ENCODE data around the gene GOLGA8N.
"Not testable (repeated sequence)": the region's sequence is repeated elsewhere in the genome, so short reads cannot be mapped to it uniquely, and the experiment has no call there.

GOLGA8N gene

DNA sequence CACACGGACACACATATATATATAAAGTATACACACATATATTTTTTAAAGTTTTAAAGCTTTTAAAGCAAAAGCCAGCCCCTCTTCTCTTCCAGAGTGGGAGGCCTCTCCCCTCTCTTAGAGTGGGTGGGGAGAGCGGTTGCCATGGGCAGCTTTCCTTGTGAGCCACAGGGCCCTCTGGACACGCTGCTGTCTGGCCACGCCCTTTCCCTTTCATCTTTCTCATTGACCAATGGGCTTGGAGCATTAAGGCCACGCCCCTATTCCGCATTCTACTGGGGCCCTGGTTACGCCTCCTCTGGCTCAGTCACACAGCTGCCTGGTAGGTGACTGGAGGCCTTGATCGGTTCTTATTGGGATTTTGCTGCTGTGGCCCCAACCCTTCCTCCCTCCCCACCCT is at the start of gene GOLGA8N:
Gene GOLGA8N (plus strand): TSS at position 306 of the 400 bp plus-strand sequence.
- not testable (repeated sequence) for H3K9ac ChIP-seq, H3K4me3 ChIP-seq, H3K27ac ChIP-seq, H3K27me3 ChIP-seq, H4K20me1 ChIP-seq, H3K9me3 ChIP-seq, H3K4me1 ChIP-seq, H3K36me3 ChIP-seq, H3K4me2 ChIP-seq

GRCh38 chr15:32543456-32543855 is 49.8 kb upstream of the GOLGA8N start:
- not testable (repeated sequence) for H4K20me1 ChIP-seq, H3K27me3 ChIP-seq, H3K4me3 ChIP-seq, H3K4me2 ChIP-seq, H3K4me1 ChIP-seq, H3K36me3 ChIP-seq, H3K9ac ChIP-seq, H3K9me3 ChIP-seq, H3K27ac ChIP-seq

- not testable (repeated sequence) for H3K9ac ChIP-seq, H3K9me3 ChIP-seq, H3K4me3 ChIP-seq, H3K4me2 ChIP-seq, H3K36me3 ChIP-seq, H4K20me1 ChIP-seq, H3K4me1 ChIP-seq, H3K27me3 ChIP-seq, H3K27ac ChIP-seq
These were observed 48.1 kb upstream of the GOLGA8N start for GRCh38 chr15:32545129-32545528.

DNA sequence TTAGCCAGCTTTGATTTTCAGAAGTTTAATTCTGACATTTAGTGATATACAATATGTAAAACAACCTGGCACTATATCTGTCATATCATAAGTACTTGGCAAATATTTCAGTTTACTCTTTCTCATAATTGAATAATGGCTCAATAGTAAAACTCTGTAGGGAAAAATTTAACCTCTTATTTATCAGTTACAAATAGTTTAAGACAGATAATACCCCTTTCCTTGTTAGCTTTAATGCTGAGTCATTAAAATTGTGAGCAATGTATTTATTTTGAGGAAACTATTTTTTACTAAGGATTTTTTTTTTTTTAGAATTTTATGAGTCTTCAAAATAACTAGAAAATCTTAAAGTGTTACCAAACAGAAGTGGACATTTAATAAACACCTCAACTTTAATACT is 38.7 kb upstream of the GOLGA8N start:
- not testable (repeated sequence) for H3K27me3 ChIP-seq, H3K36me3 ChIP-seq, H3K9me3 ChIP-seq, H3K4me1 ChIP-seq, H3K27ac ChIP-seq, H3K9ac ChIP-seq, H4K20me1 ChIP-seq, H3K4me2 ChIP-seq, H3K4me3 ChIP-seq

DNA sequence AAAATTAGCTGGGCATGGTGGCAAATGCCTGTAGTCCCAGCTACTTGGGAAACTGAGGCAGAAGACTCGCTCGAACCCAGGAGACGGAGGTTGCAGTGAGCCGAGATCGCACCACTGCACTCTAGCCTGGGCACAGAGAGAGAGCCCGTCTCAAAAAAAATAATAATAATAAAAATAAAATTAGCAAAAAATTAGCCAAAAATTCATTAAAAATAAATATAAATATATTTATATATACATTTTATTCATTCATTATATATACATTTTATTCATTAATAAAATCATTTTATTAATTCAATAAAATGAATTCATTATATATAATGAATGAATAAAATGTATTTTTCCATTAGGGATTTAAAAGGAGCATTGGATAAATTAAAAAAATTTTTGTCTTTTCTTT is 31.1 kb upstream of the GOLGA8N start:
- H3K4me1 ChIP-seq, H3K4me2 ChIP-seq, H3K9ac ChIP-seq, H3K9me3 ChIP-seq, H3K36me3 ChIP-seq, H4K20me1 ChIP-seq, H3K27ac ChIP-seq, H3K27me3 ChIP-seq, H3K4me3 ChIP-seq: not testable (repeated sequence)

GRCh38 chr15:32568988-32569387 is 24.3 kb upstream of the GOLGA8N start:
- not testable (repeated sequence) for H3K9me3 ChIP-seq, H3K4me2 ChIP-seq, H3K36me3 ChIP-seq, H3K4me1 ChIP-seq, H3K4me3 ChIP-seq, H4K20me1 ChIP-seq, H3K9ac ChIP-seq, H3K27me3 ChIP-seq, H3K27ac ChIP-seq

DNA sequence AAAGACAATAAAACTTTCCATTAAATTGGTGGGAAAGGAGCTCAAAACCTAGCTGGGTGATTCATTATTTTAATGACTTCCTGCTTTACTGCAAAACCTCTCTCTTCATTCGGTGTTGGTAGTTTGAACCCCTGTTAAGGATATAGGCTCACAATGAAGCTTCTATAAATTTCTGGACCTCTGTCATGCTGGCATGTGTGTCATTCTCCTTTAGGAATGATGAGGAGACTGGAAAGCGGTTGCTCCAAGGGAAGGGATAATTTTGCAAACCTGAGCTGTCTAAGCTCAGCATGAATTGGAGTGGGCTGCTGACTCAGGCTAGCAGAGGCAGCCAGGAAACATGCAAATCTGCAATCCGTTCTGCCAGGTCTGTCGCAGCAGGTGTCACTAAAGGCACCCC is 14.8 kb upstream of the GOLGA8N start:
- not testable (repeated sequence) for H3K4me3 ChIP-seq, H3K36me3 ChIP-seq, H3K4me1 ChIP-seq, H3K4me2 ChIP-seq, H3K9ac ChIP-seq, H3K9me3 ChIP-seq, H4K20me1 ChIP-seq, H3K27ac ChIP-seq, H3K27me3 ChIP-seq

- not testable (repeated sequence) for H4K20me1 ChIP-seq, H3K9ac ChIP-seq, H3K36me3 ChIP-seq, H3K4me3 ChIP-seq, H3K9me3 ChIP-seq, H3K4me1 ChIP-seq, H3K27ac ChIP-seq, H3K4me2 ChIP-seq, H3K27me3 ChIP-seq
These were observed 7.4 kb upstream of the GOLGA8N start for GRCh38 chr15:32585844-32586243.

- H3K36me3 ChIP-seq, H3K27ac ChIP-seq, H3K9ac ChIP-seq, H3K27me3 ChIP-seq, H3K9me3 ChIP-seq, H3K4me2 ChIP-seq, H3K4me3 ChIP-seq, H4K20me1 ChIP-seq, H3K4me1 ChIP-seq: not testable (repeated sequence)
These were observed 16.3 kb downstream of the GOLGA8N start for GRCh38 chr15:32609518-32609917.

- 0 out of 2 replicates have a peak overlapping the region, but pooled peaks have one; percentile 24 for H3K4me2 ChIP-seq
- not testable (repeated sequence) for H3K27ac ChIP-seq, H3K9me3 ChIP-seq, H3K9ac ChIP-seq, H4K20me1 ChIP-seq, H3K4me3 ChIP-seq, H3K27me3 ChIP-seq, H3K36me3 ChIP-seq, H3K4me1 ChIP-seq
These were observed 17.5 kb downstream of the GOLGA8N start for GRCh38 chr15:32610719-32611118.

- Histone ChIP-seq H3K4me1 (peaks cover 13% of the 10 kb centered on the region), H3K4me2 (peak overlapping the region; percentile 28; the same call in 1 of the 2 replicates), H3K27ac (peak overlapping the region; percentile 90), H3K9ac (peak overlapping the region; percentile 83), H3K4me3 (peak overlapping the region; percentile 73)
- H3K27me3 ChIP-seq, H3K36me3 ChIP-seq, H4K20me1 ChIP-seq, H3K9me3 ChIP-seq: not testable (repeated sequence)
These were observed 21.4 kb downstream of the GOLGA8N start for GRCh38 chr15:32614712-32615050.
